T-cell (primary cell): ENCODE data around the gene FOXN3. TPM values are rescaled to one million over a fixed set of nuclear protein-coding genes. Genes with fewer than 3 reads are reported as not detected.
"Not testable (repeated sequence)": the region's sequence is repeated elsewhere in the genome, so short reads cannot be mapped to it uniquely, and the experiment has no call there.

Experiments used
- ATAC-seq, 4 experiments: fragments of 200-7000 bp in 3 of 4; fragments of 150-1000 bp in 1 of 4; cut with Tn5 transposase; replicated peaks in 1 of 4; 1 replicate in 3 of 4; 2 replicates in 1 of 4; pipeline ENCODE4 v1.10.0; 2021; ENCODE audit warnings: moderate library complexity in 3 of 4, mild to moderate bottlenecking in 2 of 4, moderate number of reproducible peaks in 1 of 4
- CTCF ChIA-PET, 2 donors: fragments of 300-600 bp; sonication (Branson Sonifier 250); formaldehyde crosslinking; loops; one replicate each; lab custom pipeline; 2022; ENCODE audit warnings: antibody characterized with exemption in 2 of 2; lab: Charles Lee
- POLR2A ChIA-PET, 2 donors: fragments of 300-600 bp; sonication (Branson Sonifier 250); formaldehyde crosslinking; loops; one replicate each; lab custom pipeline; 2022; ENCODE audit warnings: antibody characterized with exemption in 2 of 2; lab: Charles Lee
- DNase-seq, 35 experiments: peaks; one replicate each; pipeline versions ENCODE4 v3.0.0 to v3.0.0-alpha.2; 2013 to 2023
- H3K27ac ChIP-seq: one replicate; pipeline ENCODE4 v1.5.1; 2013; ENCODE audit warnings: low read length
- H3K27me3 ChIP-seq, 2 experiments: replicated peaks in 1 of 2; 1 replicate in 1 of 2; 2 replicates in 1 of 2; pipeline versions ENCODE4 v1.6.1 to v1.7.0; 2013; ENCODE audit warnings: low read length in 1 of 2, mixed read lengths in 1 of 2; ENCODE audit not compliant: control insufficient read depth in 2 of 2, insufficient read depth in 2 of 2; ENCODE audit errors: extremely low read depth in 1 of 2
- H3K36me3 ChIP-seq, 2 donors: 1 replicate in 1 of 2; 2 replicates in 1 of 2; pipeline versions ENCODE4 v1.6.1 to v1.7.0; 2013; ENCODE audit warnings: low read length in 1 of 2; ENCODE audit not compliant: control insufficient read depth in 2 of 2, insufficient read depth in 1 of 2; ENCODE audit errors: extremely low read depth in 1 of 2
- H3K4me1 ChIP-seq, 2 experiments: 1 replicate in 1 of 2; 2 replicates in 1 of 2; pipeline versions ENCODE4 v1.6.1 to v1.7.0; 2013; ENCODE audit warnings: low read length in 2 of 2, mixed read lengths in 1 of 2; ENCODE audit not compliant: insufficient read depth in 2 of 2, control insufficient read depth in 1 of 2; ENCODE audit errors: extremely low read depth in 1 of 2
- H3K4me3 ChIP-seq, 2 donors: 1 replicate in 1 of 2; 2 replicates in 1 of 2; pipeline versions ENCODE4 v1.5.1 to v1.7.0; 2013; ENCODE audit warnings: mild to moderate bottlenecking in 2 of 2, low read length in 1 of 2, moderate library complexity in 1 of 2; ENCODE audit not compliant: control insufficient read depth in 1 of 2; ENCODE audit errors: extremely low read depth in 1 of 2
- H3K9me3 ChIP-seq: 2 replicates; pipeline ENCODE4 v1.7.0; 2013
- H3K27ac Mint-ChIP-seq, 2 donors: one replicate each; pipeline ENCODE4 v1.8.0; 2020 to 2021; ENCODE audit warnings: mild to moderate bottlenecking in 2 of 2, mixed read lengths in 2 of 2
- H3K27me3 Mint-ChIP-seq, 2 donors: one replicate each; pipeline ENCODE4 v1.8.0; 2021 to 2022; ENCODE audit warnings: mixed read lengths in 2 of 2
- H3K36me3 Mint-ChIP-seq: one replicate; pipeline ENCODE4 v1.8.0; 2021; ENCODE audit warnings: mixed read lengths
- H3K4me1 Mint-ChIP-seq, 3 donors: one replicate each; pipeline ENCODE4 v1.8.0; 2020 to 2022; ENCODE audit warnings: mixed read lengths in 3 of 3, mild to moderate bottlenecking in 1 of 3
- H3K4me3 Mint-ChIP-seq, 3 donors: one replicate each; pipeline ENCODE4 v1.8.0; 2020 to 2022; ENCODE audit warnings: mild to moderate bottlenecking in 3 of 3, mixed read lengths in 3 of 3, moderate library complexity in 3 of 3
- H3K9me3 Mint-ChIP-seq, 3 donors: one replicate each; pipeline ENCODE4 v1.8.0; 2020 to 2022; ENCODE audit warnings: mixed read lengths in 3 of 3
- WGBS: methylation state at CpG from one replicate; pipeline ENCODE4 v1.1.5; 2013; ENCODE audit warnings: missing lambda C conversion rate; ENCODE audit not compliant: insufficient coverage; 5-methylcytosine and 5-hydroxymethylcytosine counted together
- total RNA-seq, 35 experiments: library from RNA in 6 of 35; stranded (reverse) in 6 of 35; fragments of 120-200 nt in 1 of 35; gene quantifications; one replicate each; pipeline versions ENCODE4 v1.2.1 to v1.2.4 and lab custom pipeline; 2013 to 2026

Gene FOXN3
- total RNA-seq, 5 donors from 2014 or later (not counting 1 experiment from before 2014, with no cell fraction given), result 92.8 to 176 (median 103) TPM

DNA sequence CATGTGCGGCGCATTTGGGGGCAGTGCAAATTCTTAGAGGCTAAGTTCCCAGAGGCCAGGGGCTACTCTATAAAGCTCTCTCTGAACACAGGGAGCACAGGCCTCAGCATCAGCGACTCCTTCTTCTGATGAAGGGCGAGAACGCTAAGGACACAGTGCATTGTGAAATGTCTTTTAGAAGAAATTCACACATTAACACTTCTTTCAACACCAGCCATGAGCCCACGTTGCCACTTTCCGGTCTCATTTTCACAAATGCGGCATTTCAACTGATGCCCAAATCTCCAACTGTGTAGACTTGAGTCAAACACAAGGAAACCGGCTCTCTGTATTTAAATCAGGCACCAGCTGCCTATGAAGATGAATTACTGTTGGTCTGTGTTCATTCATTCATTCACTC, 162.0 kb downstream of the FOXN3 start:
- DNase-seq (no peak), ATAC-seq (no peak)
- POLR2A ChIA-PET, result no interaction called here
- Histone ChIP-seq H3K9me3 (no peaks in the 10 kb centered on the region), H3K27me3 (no peaks in the 10 kb centered on the region), H3K4me1 (peaks cover 0 to 3% of the 10 kb centered on the region in 2 experiments), H3K36me3 (peaks cover 3 to 4% of the 10 kb centered on the region in 2 donors), H3K4me3 (no peak overlapping the region), H3K27ac (no peak overlapping the region)
- H3K9me3 Mint-ChIP-seq, result no peaks in the 10 kb centered on the region
- WGBS, result 81% methylated on average over 5 of the region's 9 CpGs
- no peaks in the 10 kb centered on the region for H3K27me3 Mint-ChIP-seq
- peaks cover 69% of the 10 kb centered on the region for H3K36me3 Mint-ChIP-seq
- no peak overlapping the region for H3K27ac Mint-ChIP-seq
- H3K4me3 Mint-ChIP-seq, result no peak overlapping the region
- peaks cover 54 to 67% (median 56%) of the 10 kb centered on the region in 3 donors for H3K4me1 Mint-ChIP-seq
- CTCF ChIA-PET, result no interaction called here

DNA sequence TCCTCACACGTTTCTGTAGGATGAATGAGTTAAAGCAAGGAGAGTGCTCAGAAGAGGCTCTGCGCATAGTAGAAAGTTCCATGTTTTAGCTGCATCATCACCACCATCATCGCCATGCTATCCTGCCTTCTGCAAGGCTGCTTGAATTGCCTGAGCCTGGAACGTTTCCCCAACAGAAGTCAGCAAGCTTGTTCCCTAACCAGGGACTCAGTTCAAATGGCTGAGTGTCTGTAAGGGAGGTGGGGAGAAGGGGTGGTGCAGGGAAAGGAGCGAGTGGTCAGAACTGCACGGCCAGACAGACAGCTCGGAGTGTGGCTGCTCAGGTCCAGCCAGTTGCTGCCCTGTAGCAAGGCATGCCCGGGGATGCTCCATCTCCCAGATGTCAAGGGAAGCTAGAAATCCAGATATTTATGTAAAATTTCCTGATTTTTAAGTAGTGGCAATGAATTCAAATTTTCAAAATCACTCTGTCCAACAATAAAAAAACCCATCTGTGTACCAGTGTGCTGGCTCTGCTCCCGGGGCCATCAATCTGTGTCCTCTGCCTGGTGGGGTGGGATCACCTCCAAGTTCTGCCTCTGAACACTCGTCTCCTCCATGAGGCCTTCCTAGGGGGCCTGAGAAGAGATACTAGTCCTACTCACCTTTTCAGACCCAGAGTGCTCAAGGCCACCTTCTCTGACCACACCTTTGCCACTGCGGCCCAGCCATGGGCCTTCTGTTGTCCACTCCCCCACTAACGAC, 162.7 kb downstream of the FOXN3 start:
- 97% methylated on average over 5 of the region's 12 CpGs for WGBS
- no peaks in the 10 kb centered on the region for H3K9me3 ChIP-seq
- no peaks in the 10 kb centered on the region for H3K27me3 Mint-ChIP-seq
- no peak overlapping the region for H3K4me3 Mint-ChIP-seq
- H3K4me3 ChIP-seq, result no peak overlapping the region
- ChIA-PET CTCF (no interaction called here), POLR2A (no interaction called here)
- H3K27ac ChIP-seq, result no peak overlapping the region
- no peak for ATAC-seq
- peaks cover 3 to 4% of the 10 kb centered on the region in 2 donors for H3K36me3 ChIP-seq
- H3K4me1 Mint-ChIP-seq, result peaks cover 54 to 70% (median 61%) of the 10 kb centered on the region in 3 donors
- DNase-seq, result no peak
- peaks cover 69% of the 10 kb centered on the region for H3K36me3 Mint-ChIP-seq
- H3K27me3 ChIP-seq, result no peaks in the 10 kb centered on the region
- no peaks in the 10 kb centered on the region for H3K9me3 Mint-ChIP-seq
- no peak overlapping the region for H3K27ac Mint-ChIP-seq
- peaks cover 0 to 3% of the 10 kb centered on the region in 2 experiments for H3K4me1 ChIP-seq

DNA sequence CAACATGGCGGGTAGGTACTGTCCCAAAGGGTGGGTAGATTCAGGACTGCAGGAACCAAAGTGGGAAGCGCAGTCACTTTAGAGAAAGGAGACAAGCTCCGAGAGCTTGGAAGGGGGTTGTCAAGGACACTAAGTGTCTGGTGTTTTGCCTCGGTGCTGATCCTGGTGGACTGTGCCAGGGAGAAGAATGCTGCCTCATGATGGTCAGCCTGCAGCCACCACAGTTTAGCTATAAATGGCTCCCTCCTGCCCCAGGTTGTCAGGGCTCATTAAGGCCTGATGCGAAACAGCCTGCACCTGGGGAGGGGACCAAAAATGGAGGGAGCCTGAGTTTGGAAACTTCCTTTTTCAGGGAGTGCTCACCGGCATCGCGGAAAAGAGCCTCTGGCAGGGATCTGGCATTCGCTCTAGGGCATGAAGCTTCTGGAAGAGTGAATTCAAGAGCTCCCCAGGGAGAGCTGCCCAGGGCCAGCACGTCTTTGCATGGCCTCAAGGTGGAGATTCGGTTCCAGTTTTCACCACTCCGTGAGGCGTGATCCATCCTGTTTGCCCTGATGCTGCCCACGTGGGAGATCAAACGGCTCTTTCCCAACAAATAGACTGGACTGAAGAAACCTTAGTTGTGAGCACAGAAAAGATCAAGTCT, 164.0 kb downstream of the FOXN3 start:
- Histone ChIP-seq H3K27me3 (no peaks in the 10 kb centered on the region), H3K9me3 (no peaks in the 10 kb centered on the region), H3K36me3 (peaks cover 3 to 4% of the 10 kb centered on the region in 2 donors), H3K27ac (no peak overlapping the region), H3K4me1 (peaks cover 0 to 3% of the 10 kb centered on the region in 2 experiments), H3K4me3 (no peak overlapping the region)
- Mint-ChIP-seq H3K4me3 (no peak overlapping the region), H3K36me3 (peaks cover 67% of the 10 kb centered on the region), H3K27me3 (no peaks in the 10 kb centered on the region), H3K4me1 (peaks cover 56 to 69% (median 65%) of the 10 kb centered on the region in 3 donors), H3K9me3 (no peaks in the 10 kb centered on the region), H3K27ac (no peak overlapping the region)
- ChIA-PET POLR2A (no interaction called here), CTCF (no interaction called here)
- DNase-seq (no peak), ATAC-seq (no peak)
- WGBS, result 86% methylated on average over 14 of the region's 15 CpGs

- Histone ChIP-seq H3K27me3 (no peaks in the 10 kb centered on the region), H3K4me1 (peaks cover 0 to 8% of the 10 kb centered on the region in 2 experiments), H3K27ac (no peak overlapping the region), H3K4me3 (no peak overlapping the region), H3K9me3 (no peaks in the 10 kb centered on the region), H3K36me3 (peaks cover 0 to 4% of the 10 kb centered on the region in 2 donors)
- peak overlapping the region in 1 of 2 donors; percentile 37 for H3K27ac Mint-ChIP-seq
- ChIA-PET POLR2A (no interaction called here), CTCF (no interaction called here)
- no peaks in the 10 kb centered on the region for H3K27me3 Mint-ChIP-seq
- H3K36me3 Mint-ChIP-seq, result peaks cover 57% of the 10 kb centered on the region
- no peaks in the 10 kb centered on the region for H3K9me3 Mint-ChIP-seq
- WGBS, result 100% methylated on average over 2 of the region's 3 CpGs
- H3K4me1 Mint-ChIP-seq, result peaks cover 59 to 75% (median 67%) of the 10 kb centered on the region in 3 donors
- H3K4me3 Mint-ChIP-seq, result peak overlapping the region in 1 of 3 donors; percentile 10
- ATAC-seq (no peak), DNase-seq (no peak)
Measured at GRCh38 chr14:89251061-89251460, 166.0 kb downstream of the FOXN3 start.

DNA sequence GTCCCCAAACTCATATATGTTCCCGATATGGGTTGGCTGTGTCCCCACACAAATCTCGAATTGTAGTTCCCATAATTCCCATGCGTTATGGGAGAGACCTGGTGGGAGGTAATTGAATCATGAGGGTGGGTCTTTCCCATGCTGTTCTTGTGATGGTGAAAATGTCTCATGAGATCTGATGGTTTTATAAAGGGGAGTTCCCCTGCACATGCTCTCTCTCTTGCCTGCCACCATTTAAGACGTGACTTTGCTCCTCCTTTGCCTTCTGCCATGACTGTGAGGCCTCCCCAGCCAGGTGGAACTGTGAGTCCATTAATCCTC, 166.4 kb downstream of the FOXN3 start:
- H3K4me1 Mint-ChIP-seq, result peaks cover 59 to 73% (median 64%) of the 10 kb centered on the region in 3 donors
- not testable (repeated sequence) for H3K27ac Mint-ChIP-seq

DNA sequence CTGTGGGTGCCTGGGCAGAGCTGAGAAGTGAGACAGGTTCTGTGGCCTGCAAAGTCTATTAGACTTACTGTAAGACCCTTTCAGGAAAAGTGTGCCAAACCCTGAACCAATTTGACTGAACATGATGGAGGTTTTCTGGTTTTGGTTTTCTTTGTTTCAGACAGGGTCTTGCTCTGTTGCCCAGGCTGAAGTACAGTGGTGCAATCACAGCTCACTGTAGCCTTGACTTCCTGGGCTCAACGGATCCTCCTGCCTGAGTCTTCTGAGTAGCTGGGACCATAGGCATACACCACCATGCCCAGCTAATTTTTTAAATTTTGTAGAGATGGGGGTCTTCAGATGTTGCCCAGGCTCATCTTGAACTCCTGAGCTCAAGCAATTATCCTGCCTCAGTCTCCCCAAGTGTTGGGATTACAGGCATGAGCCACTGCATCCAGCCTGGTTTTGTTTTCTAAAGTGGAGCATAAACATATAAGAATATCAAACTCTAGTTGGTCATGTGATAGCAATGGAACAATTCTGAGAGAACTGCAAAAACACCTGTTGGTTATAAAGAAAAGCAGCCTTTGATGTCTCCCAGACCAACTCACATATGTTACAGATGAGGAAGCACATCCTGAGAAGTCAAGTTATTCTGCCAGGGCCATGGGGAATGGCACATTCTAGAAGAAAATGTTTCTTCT, 166.9 kb downstream of the FOXN3 start:
- DNase-seq (no peak), ATAC-seq (peak in 1 of 4 experiments; percentile 23)
- Mint-ChIP-seq H3K9me3 (no peaks in the 10 kb centered on the region), H3K27me3 (no peaks in the 10 kb centered on the region), H3K36me3 (peaks cover 49% of the 10 kb centered on the region), H3K27ac (no peak overlapping the region), H3K4me1 (peaks cover 60 to 74% (median 61%) of the 10 kb centered on the region in 3 donors), H3K4me3 (no peak overlapping the region)
- no peak overlapping the region for H3K27ac ChIP-seq
- H3K4me1 ChIP-seq, result peaks cover 0 to 8% of the 10 kb centered on the region in 2 experiments
- no peaks in the 10 kb centered on the region for H3K27me3 ChIP-seq
- H3K36me3 ChIP-seq, result peaks cover 0 to 4% of the 10 kb centered on the region in 2 donors
- H3K9me3 ChIP-seq, result no peaks in the 10 kb centered on the region
- H3K4me3 ChIP-seq, result no peak overlapping the region
- ChIA-PET POLR2A (interaction anchor here in 1 of 2 donors (0.6 kb wide), 1 partner anchor 726 kb away, joined by 5 read pairs; no protein-coding TSS in a partner anchor), CTCF (no interaction called here)
- no CpG with 5 or more reads among the region's 1 CpG for WGBS

More for the DNA sequence above, 166.4 kb downstream of the FOXN3 start:
- H3K27me3 Mint-ChIP-seq, CTCF ChIA-PET, H3K9me3 Mint-ChIP-seq, H3K36me3 ChIP-seq, DNase-seq, H3K9me3 ChIP-seq, H3K27ac ChIP-seq, H3K4me3 ChIP-seq, H3K4me1 ChIP-seq, H3K27me3 ChIP-seq, POLR2A ChIA-PET, ATAC-seq: not testable (repeated sequence)
- Mint-ChIP-seq H3K36me3 (peaks cover 54% of the 10 kb centered on the region), H3K4me3 (peak overlapping the region in 1 of 3 donors; percentile 10)
- no CpG with 5 or more reads among the region's 4 CpGs for WGBS
